Measurements from ENCODE around the gene MYT1.

MYT1 gene

GRCh38 chr20:64201653-64202052, 37.4 kb downstream of the MYT1 start:
- no peaks in the 10 kb centered on the region for H3K9me3 ChIP-seq (replicated peaks; ENCODE audit: insufficient read depth, low read length)
- no peak overlapping the region for H3K4me3 ChIP-seq (ENCODE audit: low read length)
- H3K9me2 ChIP-seq (replicated peaks; ENCODE audit: insufficient read depth, low read length) = no peaks in the 10 kb centered on the region
- H3K9ac ChIP-seq (ENCODE audit: low read length) = no peak overlapping the region
- peaks cover 98% of the 10 kb centered on the region for H3K27me3 ChIP-seq (replicated peaks; ENCODE audit: insufficient read depth, low read length)
- H3F3A ChIP-seq (ENCODE audit: insufficient read depth, low read length) = no peaks in the 10 kb centered on the region
- H3K36me3 ChIP-seq (replicated peaks; ENCODE audit: insufficient read depth, low read length) = no peaks in the 10 kb centered on the region
- H2AFZ ChIP-seq (ENCODE audit: low read length) = no peak overlapping the region
- no peak overlapping the region for H3K4me2 ChIP-seq (ENCODE audit: low read depth, low read length)
- H4K20me1 ChIP-seq (ENCODE audit: insufficient read depth, low read length) = no peaks in the 10 kb centered on the region
- no peak overlapping the region for H3K27ac ChIP-seq (ENCODE audit: low read length)
- DNase-seq = no peak
- TF ChIP-seq EZH2phosphoT487 (IDR thresholded peaks at IDR 0.05; ENCODE audit: low read length) (no peak), EZH2 (optimal IDR thresholded peaks at IDR 0.05; ENCODE audit: low read depth, low read length) (no peak), CTCF (IDR thresholded peaks at IDR 0.05; ENCODE audit: low read length) (no peak)
- H3K4me1 ChIP-seq (ENCODE audit: low read length) = no peaks in the 10 kb centered on the region
- H3K79me2 ChIP-seq (ENCODE audit: low read length) = no peaks in the 10 kb centered on the region

GRCh38 chr20:64203037-64203777, 39.0 kb downstream of the MYT1 start:
- no peak overlapping the region for H2AFZ ChIP-seq (ENCODE audit: low read length)
- no peaks in the 10 kb centered on the region for H3K9me2 ChIP-seq (replicated peaks; ENCODE audit: insufficient read depth, low read length)
- TF ChIP-seq EZH2phosphoT487 (IDR thresholded peaks at IDR 0.05; ENCODE audit: low read length) = no peak
- TF ChIP-seq EZH2 (optimal IDR thresholded peaks at IDR 0.05; ENCODE audit: low read depth, low read length) = no peak
- no peak for TF ChIP-seq CTCF (IDR thresholded peaks at IDR 0.05; ENCODE audit: low read length)
- no peaks in the 10 kb centered on the region for H3F3A ChIP-seq (ENCODE audit: insufficient read depth, low read length)
- no peak overlapping the region for H3K27ac ChIP-seq (ENCODE audit: low read length)
- no peak overlapping the region for H3K4me2 ChIP-seq (ENCODE audit: low read depth, low read length)
- peaks cover 99% of the 10 kb centered on the region for H3K27me3 ChIP-seq (replicated peaks; ENCODE audit: insufficient read depth, low read length)
- H3K36me3 ChIP-seq (replicated peaks; ENCODE audit: insufficient read depth, low read length) = no peaks in the 10 kb centered on the region
- H3K4me3 ChIP-seq (ENCODE audit: low read length) = no peak overlapping the region
- no peak overlapping the region for H3K9ac ChIP-seq (ENCODE audit: low read length)
- no peaks in the 10 kb centered on the region for H3K4me1 ChIP-seq (ENCODE audit: low read length)
- no peaks in the 10 kb centered on the region for H3K79me2 ChIP-seq (ENCODE audit: low read length)
- H3K9me3 ChIP-seq (replicated peaks; ENCODE audit: insufficient read depth, low read length) = no peaks in the 10 kb centered on the region
- DNase-seq = no peak
- H4K20me1 ChIP-seq (ENCODE audit: insufficient read depth, low read length) = no peaks in the 10 kb centered on the region

- H4K20me1 ChIP-seq (ENCODE audit: insufficient read depth, low read length) = no peaks in the 10 kb centered on the region
- H3K9me2 ChIP-seq (replicated peaks; ENCODE audit: insufficient read depth, low read length) = no peaks in the 10 kb centered on the region
- no peak overlapping the region for H3K4me3 ChIP-seq (ENCODE audit: low read length)
- peaks cover 99% of the 10 kb centered on the region for H3K27me3 ChIP-seq (replicated peaks; ENCODE audit: insufficient read depth, low read length)
- H3K9me3 ChIP-seq (replicated peaks; ENCODE audit: insufficient read depth, low read length) = no peaks in the 10 kb centered on the region
- DNase-seq = no peak
- no peaks in the 10 kb centered on the region for H3F3A ChIP-seq (ENCODE audit: insufficient read depth, low read length)
- H3K79me2 ChIP-seq (ENCODE audit: low read length) = no peaks in the 10 kb centered on the region
- no peak overlapping the region for H3K9ac ChIP-seq (ENCODE audit: low read length)
- H3K27ac ChIP-seq (ENCODE audit: low read length) = no peak overlapping the region
- no peak overlapping the region for H2AFZ ChIP-seq (ENCODE audit: low read length)
- H3K4me1 ChIP-seq (ENCODE audit: low read length) = no peaks in the 10 kb centered on the region
- no peaks in the 10 kb centered on the region for H3K36me3 ChIP-seq (replicated peaks; ENCODE audit: insufficient read depth, low read length)
- H3K4me2 ChIP-seq (ENCODE audit: low read depth, low read length) = no peak overlapping the region
- TF ChIP-seq CTCF (IDR thresholded peaks at IDR 0.05; ENCODE audit: low read length) = no peak
- TF ChIP-seq EZH2phosphoT487 (IDR thresholded peaks at IDR 0.05; ENCODE audit: low read length) = no peak
Observed at GRCh38 chr20:64205611-64206026, 41.4 kb downstream of the MYT1 start.
